GM18861 (cell line): ENCODE results near the gene ZIC3.

Experiments used
- ATAC-seq: cut with Tn5 transposase; IDR thresholded peaks from one replicate; pipeline ENCODE4 v1.9.1; 2021; ENCODE audit not compliant: unreplicated experiment

ZIC3 gene

GRCh38 chrX:137573324-137574101 is 7.6 kb downstream of the ZIC3 start:
- no peak for ATAC-seq

DNA sequence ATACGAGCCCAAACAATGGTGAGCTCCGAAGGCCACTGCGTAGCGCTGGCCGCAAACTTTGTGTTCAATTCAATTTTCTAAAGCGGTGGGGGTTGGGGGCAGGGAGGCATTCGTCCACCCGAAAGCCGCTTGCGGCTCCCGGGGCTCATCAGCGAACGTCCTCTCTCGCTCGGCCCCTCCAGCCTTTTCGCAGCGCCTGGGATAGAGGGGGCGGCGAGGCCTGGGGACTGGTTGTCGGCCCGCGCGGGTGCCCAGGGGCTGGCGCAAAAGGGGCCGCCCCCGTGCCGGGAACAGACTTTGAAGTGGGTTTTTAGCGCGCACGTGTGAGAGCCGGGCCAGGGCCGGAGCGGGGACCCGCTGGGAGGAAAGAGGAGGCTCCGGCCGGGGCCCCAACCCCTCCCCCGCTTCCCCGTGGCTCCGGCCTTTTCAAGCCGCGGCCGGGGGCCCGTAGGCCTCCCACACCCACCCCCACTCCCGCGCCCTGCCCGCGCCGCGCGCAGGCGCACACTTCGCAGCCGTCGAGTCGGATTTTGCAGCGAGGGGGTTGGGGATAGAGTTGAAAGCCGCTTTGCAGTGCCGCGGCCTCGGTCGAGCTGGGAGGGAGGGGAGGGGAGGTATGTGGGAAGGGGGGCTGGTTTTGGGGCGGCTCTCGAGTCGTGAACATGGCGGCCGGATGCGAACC is 8.3 kb downstream of the ZIC3 start:
- no peak for ATAC-seq

DNA sequence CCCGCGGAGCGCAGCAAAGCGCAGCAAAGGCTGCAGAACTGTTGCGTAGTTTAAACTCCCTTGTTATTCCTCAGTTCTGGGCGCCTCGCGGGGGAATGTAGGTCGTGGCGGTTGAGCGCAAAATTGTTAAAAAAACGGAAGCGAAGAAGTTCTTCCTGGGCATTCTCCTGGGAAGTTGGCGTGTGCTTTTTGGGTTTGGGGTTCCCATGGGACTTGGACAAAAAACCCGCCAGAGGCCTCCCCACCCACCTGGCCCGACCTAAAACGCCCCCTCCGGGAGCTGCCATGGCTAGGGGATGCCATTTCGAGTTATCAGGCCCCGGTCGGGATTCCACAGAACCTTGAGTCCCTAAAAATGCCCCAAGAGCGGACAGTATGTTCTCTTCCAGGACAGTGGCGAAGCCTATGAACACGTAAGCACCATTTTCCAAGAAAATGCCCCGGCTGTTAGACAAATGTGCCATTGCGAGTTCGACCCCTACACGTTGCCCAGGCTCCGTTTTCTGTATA is 8.9 kb downstream of the ZIC3 start:
- no peak for ATAC-seq

GRCh38 chrX:137575596-137576255 is 9.8 kb downstream of the ZIC3 start:
- no peak for ATAC-seq

GRCh38 chrX:137587151-137587550 is 21.2 kb downstream of the ZIC3 start:
- no peak for ATAC-seq

- no peak for ATAC-seq
These were observed 34.8 kb downstream of the ZIC3 start for GRCh38 chrX:137600769-137601168.
